ENCODE measurements around the gene ZNF429. TPM values are rescaled to one million over a fixed set of nuclear protein-coding genes. Genes with fewer than 3 reads are reported as not detected.

The ZNF429 gene
- total RNA-seq, 1 donor from 2014 or later = 12.7 TPM

GRCh38 chr19:21580818-21581217, 75.4 kb downstream of the ZNF429 start:
- Histone ChIP-seq H2AFZ (ENCODE audit: low read depth, low read length) (no peak overlapping the region), H4K20me1 (ENCODE audit: insufficient read depth, low read length) (no peaks in the 10 kb centered on the region), H3K4me2 (ENCODE audit: low read length) (no peak overlapping the region), H3K4me1 (ENCODE audit: insufficient read depth, low read length) (no peaks in the 10 kb centered on the region), H3K27ac (ENCODE audit: low read depth, low read length) (no peak overlapping the region), H3K27me3 (ENCODE audit: insufficient read depth, low read length) (no peaks in the 10 kb centered on the region), H3K79me2 (ENCODE audit: insufficient read depth, low read length) (no peaks in the 10 kb centered on the region), H3K9me3 (ENCODE audit: insufficient read depth, low read depth, low read length) (peaks cover 11% of the 10 kb centered on the region), H3K36me3 (ENCODE audit: insufficient read depth, low read length) (no peaks in the 10 kb centered on the region), H3K9ac (ENCODE audit: low read length) (no peak overlapping the region), H3K4me3 (ENCODE audit: insufficient read depth, low read depth, low read length) (no peak overlapping the region)
- Mint-ChIP-seq H3K9me3 (ENCODE audit: unreplicated experiment) (peaks cover 12% of the 10 kb centered on the region), H3K27me3 (ENCODE audit: low read depth, unreplicated experiment) (peaks cover 9% of the 10 kb centered on the region), H3K4me3 (ENCODE audit: unreplicated experiment) (no peak overlapping the region), H3K36me3 (ENCODE audit: low read depth, unreplicated experiment) (no peaks in the 10 kb centered on the region), H3K27ac (ENCODE audit: unreplicated experiment) (no peak overlapping the region), H3K4me1 (ENCODE audit: low read depth, unreplicated experiment) (no peaks in the 10 kb centered on the region)
- FAIRE-seq (no peak), DNase-seq (ENCODE audit: low read depth) (no peak)
- TF ChIP-seq CTCF (IDR thresholded peaks at IDR 0.05; ENCODE audit: insufficient read depth, low read depth, low read length) (no peak), EZH2 (IDR thresholded peaks at IDR 0.05; ENCODE audit: insufficient read depth, low read length) (no peak)

- Histone ChIP-seq H4K20me1 (ENCODE audit: insufficient read depth, low read length) (no peaks in the 10 kb centered on the region), H3K4me3 (ENCODE audit: insufficient read depth, low read depth, low read length) (no peak overlapping the region), H3K27me3 (ENCODE audit: insufficient read depth, low read length) (no peaks in the 10 kb centered on the region), H3K4me1 (ENCODE audit: insufficient read depth, low read length) (no peaks in the 10 kb centered on the region), H3K4me2 (ENCODE audit: low read length) (no peak overlapping the region), H3K79me2 (ENCODE audit: insufficient read depth, low read length) (no peaks in the 10 kb centered on the region), H3K36me3 (ENCODE audit: insufficient read depth, low read length) (no peaks in the 10 kb centered on the region), H3K27ac (ENCODE audit: low read depth, low read length) (no peak overlapping the region), H3K9me3 (ENCODE audit: insufficient read depth, low read depth, low read length) (peaks cover 11% of the 10 kb centered on the region), H2AFZ (ENCODE audit: low read depth, low read length) (no peak overlapping the region), H3K9ac (ENCODE audit: low read length) (no peak overlapping the region)
- H3K27me3 Mint-ChIP-seq (ENCODE audit: low read depth, unreplicated experiment) = peaks cover 9% of the 10 kb centered on the region
- TF ChIP-seq EZH2 (IDR thresholded peaks at IDR 0.05; ENCODE audit: insufficient read depth, low read length) = no peak
- TF ChIP-seq CTCF (IDR thresholded peaks at IDR 0.05; ENCODE audit: insufficient read depth, low read depth, low read length) = no peak
- peaks cover 5% of the 10 kb centered on the region for H3K9me3 Mint-ChIP-seq (ENCODE audit: unreplicated experiment)
- FAIRE-seq (no peak), DNase-seq (ENCODE audit: low read depth) (no peak)
- no peak overlapping the region for H3K4me3 Mint-ChIP-seq (ENCODE audit: unreplicated experiment)
- no peak overlapping the region for H3K27ac Mint-ChIP-seq (ENCODE audit: unreplicated experiment)
- no peaks in the 10 kb centered on the region for H3K4me1 Mint-ChIP-seq (ENCODE audit: low read depth, unreplicated experiment)
- H3K36me3 Mint-ChIP-seq (ENCODE audit: low read depth, unreplicated experiment) = no peaks in the 10 kb centered on the region
Measured at GRCh38 chr19:21581646-21582240, 76.3 kb downstream of the ZNF429 start.

GRCh38 chr19:21584537-21584936, 79.1 kb downstream of the ZNF429 start:
- H3K36me3 Mint-ChIP-seq (ENCODE audit: low read depth, unreplicated experiment) = no peaks in the 10 kb centered on the region
- no peak overlapping the region for H3K27ac ChIP-seq (ENCODE audit: low read depth, low read length)
- H3K4me1 ChIP-seq (ENCODE audit: insufficient read depth, low read length) = no peaks in the 10 kb centered on the region
- H3K4me3 Mint-ChIP-seq (ENCODE audit: unreplicated experiment) = no peak overlapping the region
- H3K27me3 ChIP-seq (ENCODE audit: insufficient read depth, low read length) = no peaks in the 10 kb centered on the region
- no peaks in the 10 kb centered on the region for H3K36me3 ChIP-seq (ENCODE audit: insufficient read depth, low read length)
- no peaks in the 10 kb centered on the region for H3K79me2 ChIP-seq (ENCODE audit: insufficient read depth, low read length)
- H3K9me3 ChIP-seq (ENCODE audit: insufficient read depth, low read depth, low read length) = peaks cover 11% of the 10 kb centered on the region
- DNase-seq (ENCODE audit: low read depth) (no peak), FAIRE-seq (no peak)
- TF ChIP-seq CTCF (IDR thresholded peaks at IDR 0.05; ENCODE audit: insufficient read depth, low read depth, low read length) = no peak
- no peak for TF ChIP-seq EZH2 (IDR thresholded peaks at IDR 0.05; ENCODE audit: insufficient read depth, low read length)
- peaks cover 9% of the 10 kb centered on the region for H3K9me3 Mint-ChIP-seq (ENCODE audit: unreplicated experiment)
- H3K27ac Mint-ChIP-seq (ENCODE audit: unreplicated experiment) = no peak overlapping the region
- peaks cover 20% of the 10 kb centered on the region for H3K27me3 Mint-ChIP-seq (ENCODE audit: low read depth, unreplicated experiment)
- H3K4me1 Mint-ChIP-seq (ENCODE audit: low read depth, unreplicated experiment) = no peaks in the 10 kb centered on the region
- H2AFZ ChIP-seq (ENCODE audit: low read depth, low read length) = no peak overlapping the region
- no peaks in the 10 kb centered on the region for H4K20me1 ChIP-seq (ENCODE audit: insufficient read depth, low read length)
- H3K9ac ChIP-seq (ENCODE audit: low read length) = no peak overlapping the region
- H3K4me3 ChIP-seq (ENCODE audit: insufficient read depth, low read depth, low read length) = no peak overlapping the region
- H3K4me2 ChIP-seq (ENCODE audit: low read length) = no peak overlapping the region
